ENCODE data around the gene XG. TPM values are rescaled to one million over a fixed set of nuclear protein-coding genes. Genes with fewer than 3 reads are reported as not detected.

XG gene
- total and polyA plus RNA-seq, 9 of the 15 experiments (the other 6 are each of a cell fraction or from before 2014, with no cell fraction given) = 0.03 to 0.12 TPM; not detected in 7

DNA sequence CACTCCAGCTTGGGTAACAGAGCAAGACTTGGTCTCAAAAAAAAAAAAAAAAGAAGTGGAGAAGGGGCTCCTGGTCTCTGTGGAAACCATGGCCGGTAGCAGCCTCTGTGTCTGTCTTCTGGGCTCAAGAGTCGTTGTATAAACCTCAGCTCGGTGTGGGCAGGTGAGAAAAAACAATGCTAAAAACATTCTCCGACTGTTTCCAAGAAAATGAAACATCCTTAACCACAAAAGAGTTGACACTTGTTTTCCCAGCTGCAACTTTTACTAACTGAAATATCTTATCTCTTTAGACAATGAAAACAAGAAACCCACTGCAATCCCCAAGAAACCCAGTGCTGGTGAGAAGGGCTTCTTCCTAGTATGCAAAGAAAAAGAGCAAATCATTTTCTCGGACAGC lies 34.5 kb upstream of the XG start:
- in situ Hi-C loops (cut with MboI) = no loop called here
- ATAC-seq (no peak), DNase-seq (ENCODE audit: extremely low read depth in 1 of 4, low spot score in 3 of 4) (no peak), FAIRE-seq (no peak)
- no peak overlapping the region for H3K4me2 ChIP-seq (ENCODE audit: insufficient read depth, low read length)
- H3K9me3 ChIP-seq (replicated peaks; ENCODE audit: control insufficient read depth, insufficient read depth, low read depth, low read length) = no peaks in the 10 kb centered on the region
- H3K4me3 ChIP-seq = no peak overlapping the region
- intact Hi-C loops (cut with micrococcal nuclease) = no loop called here
- no peak overlapping the region for H3K27ac ChIP-seq (ENCODE audit: extremely low read depth, low read depth, low read length)
- H4K20me1 ChIP-seq (replicated peaks; ENCODE audit: control insufficient read depth, insufficient read depth, low read length) = no peaks in the 10 kb centered on the region
- TF ChIP-seq, protein P1, sequence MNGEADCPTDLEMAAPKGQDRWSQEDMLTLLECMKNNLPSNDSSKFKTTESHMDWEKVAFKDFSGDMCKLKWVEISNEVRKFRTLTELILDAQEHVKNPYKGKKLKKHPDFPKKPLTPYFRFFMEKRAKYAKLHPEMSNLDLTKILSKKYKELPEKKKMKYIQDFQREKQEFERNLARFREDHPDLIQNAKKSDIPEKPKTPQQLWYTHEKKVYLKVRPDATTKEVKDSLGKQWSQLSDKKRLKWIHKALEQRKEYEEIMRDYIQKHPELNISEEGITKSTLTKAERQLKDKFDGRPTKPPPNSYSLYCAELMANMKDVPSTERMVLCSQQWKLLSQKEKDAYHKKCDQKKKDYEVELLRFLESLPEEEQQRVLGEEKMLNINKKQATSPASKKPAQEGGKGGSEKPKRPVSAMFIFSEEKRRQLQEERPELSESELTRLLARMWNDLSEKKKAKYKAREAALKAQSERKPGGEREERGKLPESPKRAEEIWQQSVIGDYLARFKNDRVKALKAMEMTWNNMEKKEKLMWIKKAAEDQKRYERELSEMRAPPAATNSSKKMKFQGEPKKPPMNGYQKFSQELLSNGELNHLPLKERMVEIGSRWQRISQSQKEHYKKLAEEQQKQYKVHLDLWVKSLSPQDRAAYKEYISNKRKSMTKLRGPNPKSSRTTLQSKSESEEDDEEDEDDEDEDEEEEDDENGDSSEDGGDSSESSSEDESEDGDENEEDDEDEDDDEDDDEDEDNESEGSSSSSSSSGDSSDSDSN (IDR thresholded peaks at IDR 0.05; ENCODE audit: borderline replicate concordance in 1 of 2, low read depth in 2 of 2, low read length in 2 of 2) = no peak
- TF ChIP-seq FUS (optimal IDR thresholded peaks at IDR 0.05; ENCODE audit: low read depth, low read length) (no peak), NCOR1 (IDR thresholded peaks at IDR 0.05) (no peak), JUND (IDR thresholded peaks at IDR 0.05; ENCODE audit: borderline replicate concordance, low read depth, low read length) (no peak), JUND (tag; IDR thresholded peaks at IDR 0.05; ENCODE audit: borderline replicate concordance, low read depth, low read length) (no peak), MIER1 (IDR thresholded peaks at IDR 0.05; ENCODE audit: low read depth) (no peak), FOXA3 (CRISPR knock-in tag; conservative IDR thresholded peaks at IDR 0.05 in 1 of 2, IDR thresholded peaks at IDR 0.05 in 1 of 2) (peak in 1 of 2 experiments; percentile 63; a peak in 2 of 4 replicates), NFATC3 (IDR thresholded peaks at IDR 0.05) (no peak), ZNF766 (CRISPR knock-in tag; conservative IDR thresholded peaks at IDR 0.05) (0 out of 2 replicates have a peak, but pooled peaks have one; percentile 51), TBP (optimal IDR thresholded peaks at IDR 0.05; ENCODE audit: low read depth, low read length) (no peak), PPARD (CRISPR knock-in tag; IDR thresholded peaks at IDR 0.05) (no peak), SOX6 (IDR thresholded peaks at IDR 0.05) (peak; percentile 42; the same call in 1 of the 2 replicates)
- TF ChIP-seq, protein P2, sequence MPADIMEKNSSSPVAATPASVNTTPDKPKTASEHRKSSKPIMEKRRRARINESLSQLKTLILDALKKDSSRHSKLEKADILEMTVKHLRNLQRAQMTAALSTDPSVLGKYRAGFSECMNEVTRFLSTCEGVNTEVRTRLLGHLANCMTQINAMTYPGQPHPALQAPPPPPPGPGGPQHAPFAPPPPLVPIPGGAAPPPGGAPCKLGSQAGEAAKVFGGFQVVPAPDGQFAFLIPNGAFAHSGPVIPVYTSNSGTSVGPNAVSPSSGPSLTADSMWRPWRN (IDR thresholded peaks at IDR 0.05; ENCODE audit: low read depth) = no peak
- BruUV-seq (replicated peaks) = no TSS peak
- H2AFZ ChIP-seq (ENCODE audit: low read depth, low read length) = no peak overlapping the region
- H3K27me3 ChIP-seq (ENCODE audit: control insufficient read depth in 2 of 2, insufficient read depth in 2 of 2, low read length in 2 of 2) = no peaks in the 10 kb centered on the region
- ChIA-PET POLR2A (no interaction called here), CTCF (ENCODE audit: low intra/inter-chr PET ratio) (no interaction called here)
- WGBS (ENCODE audit: insufficient coverage, low coverage, missing lambda C conversion rate) = 39% methylated on average over 4 of the region's 5 CpGs
- H3K9ac ChIP-seq (ENCODE audit: insufficient read depth in 1 of 2, low read depth in 2 of 2, low read length in 2 of 2) = no peak overlapping the region
- H3K36me3 ChIP-seq (ENCODE audit: control insufficient read depth, insufficient read depth, low read length) = no peaks in the 10 kb centered on the region
- no peaks in the 10 kb centered on the region; a peak in 1 of 5 replicates for H3K4me1 ChIP-seq (replicated peaks in 1 of 2; ENCODE audit: control insufficient read depth in 2 of 2, insufficient read depth in 2 of 2, low read length in 2 of 2)
- H3K79me2 ChIP-seq (ENCODE audit: control insufficient read depth, insufficient read depth, low read length) = no peaks in the 10 kb centered on the region
- no peaks in the 10 kb centered on the region for H3K9me1 ChIP-seq (ENCODE audit: control insufficient read depth, insufficient read depth, low read length)
